Keratinocyte (primary cell): ENCODE results near the gene EIF2B1.

ENCODE experiments used
- CTCF ChIP-seq, 3 experiments: IDR thresholded peaks in 1 of 3; conservative IDR thresholded peaks in 1 of 3; optimal IDR thresholded peaks in 1 of 3; 2 replicates in 2 of 3; 3 replicates in 1 of 3; pipeline versions ENCODE3 to v1.5.1; 2011; ENCODE audit warnings: low read length in 3 of 3, mild to moderate bottlenecking in 3 of 3, moderate library complexity in 2 of 3, control low read depth in 1 of 3, inconsistent platforms in 1 of 3; ENCODE audit not compliant: insufficient read depth in 2 of 3; ENCODE audit errors: extremely low read depth in 1 of 3
- EZH2 ChIP-seq: IDR thresholded peaks from one replicate; pipeline ENCODE4 v1.6.1; 2012; ENCODE audit warnings: inconsistent platforms, mild to moderate bottlenecking, low read length, moderate library complexity

DNA sequence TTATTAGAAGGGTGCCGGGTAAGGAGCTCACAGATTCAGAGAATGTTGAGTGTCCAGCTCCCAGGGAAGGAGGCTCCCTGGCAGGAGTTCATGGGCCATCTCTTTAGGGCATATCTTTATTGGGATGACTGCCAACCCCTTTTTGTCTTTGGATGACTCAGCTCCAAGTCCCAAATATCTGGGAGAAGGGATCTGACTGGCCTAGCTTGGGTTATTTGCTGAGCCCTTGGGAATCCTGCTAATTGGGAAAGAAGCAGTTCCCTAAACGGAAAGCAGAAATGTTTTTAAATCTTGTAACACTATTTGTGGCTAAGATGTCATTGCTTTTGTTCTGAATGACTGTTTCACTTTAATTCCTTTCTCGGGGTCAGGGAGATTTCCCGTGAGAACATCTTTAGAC is 19.0 kb downstream of the EIF2B1 start:
- TF ChIP-seq CTCF (optimal IDR thresholded peaks at IDR 0.05 in 1 of 3, IDR thresholded peaks at IDR 0.05 in 1 of 3, conservative IDR thresholded peaks at IDR 0.05 in 1 of 3; ENCODE audit: extremely low read depth in 1 of 3, insufficient read depth in 2 of 3, low read length in 3 of 3) (no peak), EZH2 (no peak)
